ENCODE measurements around the gene CDH13. TPM values are rescaled to one million over a fixed set of nuclear protein-coding genes. Genes with fewer than 3 reads are reported as not detected.

The CDH13 gene
- total RNA-seq, 1 experiment from 2014 or later, result 0.80 TPM

GRCh38 chr16:83338941-83339340, 712.2 kb downstream of the CDH13 start:
- DNase-seq, result no peak
- H3K27me3 ChIP-seq (ENCODE audit: control insufficient read depth, insufficient read depth, low read length), result no peaks in the 10 kb centered on the region
- no peaks in the 10 kb centered on the region for H3K36me3 ChIP-seq (replicated peaks; ENCODE audit: control insufficient read depth, insufficient read depth, low read length)
- no peak overlapping the region for H3K4me3 ChIP-seq (ENCODE audit: insufficient read depth, low read depth, low read length)

DNA sequence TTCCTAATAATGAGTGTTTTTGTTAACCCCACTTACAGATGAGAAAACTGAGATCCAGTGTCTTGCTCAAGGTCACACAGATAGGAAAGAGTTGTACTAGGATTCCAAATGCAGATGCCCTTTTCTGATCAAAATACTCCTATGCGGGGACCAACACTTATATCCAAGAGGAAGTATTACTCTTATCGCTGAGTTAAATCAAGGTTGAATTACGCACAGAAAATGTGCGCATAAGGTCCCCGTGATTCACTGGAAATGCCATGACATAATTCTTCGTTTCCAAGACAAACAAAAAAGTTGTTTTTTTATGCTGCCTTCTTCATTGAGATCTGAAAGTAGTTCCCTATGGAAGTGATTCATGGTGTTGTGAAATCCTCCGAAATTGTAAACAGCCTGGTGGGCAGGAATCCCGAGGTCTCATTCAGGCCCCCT, 717.2 kb downstream of the CDH13 start:
- no peaks in the 10 kb centered on the region for H3K27me3 ChIP-seq (ENCODE audit: control insufficient read depth, insufficient read depth, low read length)
- no peak for DNase-seq
- H3K36me3 ChIP-seq (replicated peaks; ENCODE audit: control insufficient read depth, insufficient read depth, low read length), result no peaks in the 10 kb centered on the region
- no peak overlapping the region for H3K4me3 ChIP-seq (ENCODE audit: insufficient read depth, low read depth, low read length)

DNA sequence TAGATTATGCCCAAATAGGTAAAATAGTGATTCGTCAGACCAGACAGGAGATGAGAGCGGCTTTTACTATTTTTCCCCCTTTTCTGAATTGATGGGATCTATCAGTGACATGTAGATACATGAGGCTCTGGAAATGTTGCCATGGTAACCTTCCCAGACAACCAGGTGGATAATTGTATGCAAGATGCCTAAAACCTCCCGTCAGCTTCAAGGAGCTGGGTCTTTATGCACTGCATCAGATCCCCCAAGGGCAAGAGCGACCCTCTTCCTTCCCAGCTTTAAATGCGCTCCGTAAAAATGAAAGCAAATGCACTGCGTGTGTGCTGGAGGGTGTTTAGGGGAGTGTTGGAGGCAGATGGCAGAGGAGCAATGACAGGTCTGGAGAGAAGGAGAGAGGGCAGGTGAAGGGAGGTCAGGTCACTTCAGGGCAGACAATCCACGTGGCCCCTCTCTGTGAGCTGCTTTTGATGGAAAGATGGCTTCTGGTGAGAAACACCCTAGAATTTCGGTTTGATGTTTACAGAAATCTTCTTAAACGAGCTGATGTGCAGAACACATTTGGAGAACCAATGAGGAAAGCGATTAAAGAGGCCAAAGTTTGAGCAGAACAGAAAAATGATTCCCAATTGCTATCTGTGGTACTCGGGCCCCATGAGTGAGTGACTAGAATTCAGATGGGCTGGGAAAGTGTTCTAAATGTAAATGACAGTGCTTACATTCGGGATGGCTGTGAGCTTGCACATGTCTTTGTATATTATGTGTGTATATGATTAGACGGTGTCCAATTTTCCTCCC, 719.3 kb downstream of the CDH13 start:
- no peaks in the 10 kb centered on the region for H3K36me3 ChIP-seq (replicated peaks; ENCODE audit: control insufficient read depth, insufficient read depth, low read length)
- no peak for DNase-seq
- H3K27me3 ChIP-seq (ENCODE audit: control insufficient read depth, insufficient read depth, low read length), result no peaks in the 10 kb centered on the region
- H3K4me3 ChIP-seq (ENCODE audit: insufficient read depth, low read depth, low read length), result no peak overlapping the region

DNA sequence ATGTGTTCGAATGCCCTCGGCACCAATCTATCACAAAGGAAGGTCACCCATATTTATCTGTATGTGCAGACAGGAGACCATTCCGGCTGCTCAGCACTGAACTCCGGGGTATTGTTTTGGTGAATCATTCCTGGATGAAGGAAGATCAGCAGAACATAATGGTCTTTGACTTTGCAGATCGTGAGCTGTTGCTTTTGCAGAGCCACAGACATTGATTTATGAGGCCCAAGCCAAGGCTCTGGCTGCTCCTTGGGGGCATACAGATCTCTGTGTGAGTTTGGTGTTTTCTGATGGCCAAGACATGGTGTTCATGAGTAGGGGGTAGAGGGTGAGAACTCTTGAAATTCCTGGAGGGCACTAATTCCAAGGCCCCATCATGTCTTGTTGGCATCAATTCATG, 722.2 kb downstream of the CDH13 start:
- Histone ChIP-seq H3K4me3 (ENCODE audit: insufficient read depth, low read depth, low read length) (no peak overlapping the region), H3K27me3 (ENCODE audit: control insufficient read depth, insufficient read depth, low read length) (no peaks in the 10 kb centered on the region), H3K36me3 (replicated peaks; ENCODE audit: control insufficient read depth, insufficient read depth, low read length) (no peaks in the 10 kb centered on the region)
- no peak for DNase-seq

GRCh38 chr16:83350481-83350880, 723.7 kb downstream of the CDH13 start:
- Histone ChIP-seq H3K4me3 (ENCODE audit: insufficient read depth, low read depth, low read length) (no peak overlapping the region), H3K27me3 (ENCODE audit: control insufficient read depth, insufficient read depth, low read length) (no peaks in the 10 kb centered on the region), H3K36me3 (replicated peaks; ENCODE audit: control insufficient read depth, insufficient read depth, low read length) (no peaks in the 10 kb centered on the region)
- DNase-seq, result no peak

DNA sequence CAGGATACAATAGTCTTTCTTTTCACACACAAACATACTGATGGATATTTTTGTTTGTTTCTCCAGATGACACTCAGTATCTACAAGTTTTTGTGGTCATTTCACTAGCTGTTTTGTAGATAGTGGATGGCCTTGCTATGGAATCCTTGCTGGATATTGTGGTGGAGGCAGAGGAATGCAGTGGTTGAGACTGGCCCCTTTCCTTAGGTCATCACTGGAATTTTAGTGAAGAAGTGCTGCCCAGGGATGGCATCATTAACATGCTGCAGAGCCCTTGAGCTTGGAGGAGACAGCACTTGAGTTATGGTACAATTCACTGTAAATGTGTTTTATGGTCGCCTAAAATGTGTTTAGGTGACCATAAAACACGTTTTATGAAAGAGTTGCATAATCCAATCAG, 725.1 kb downstream of the CDH13 start:
- Histone ChIP-seq H3K4me3 (ENCODE audit: insufficient read depth, low read depth, low read length) (no peak overlapping the region), H3K36me3 (replicated peaks; ENCODE audit: control insufficient read depth, insufficient read depth, low read length) (no peaks in the 10 kb centered on the region), H3K27me3 (ENCODE audit: control insufficient read depth, insufficient read depth, low read length) (no peaks in the 10 kb centered on the region)
- DNase-seq, result no peak

- no peak overlapping the region for H3K4me3 ChIP-seq (ENCODE audit: insufficient read depth, low read depth, low read length)
- H3K27me3 ChIP-seq (ENCODE audit: control insufficient read depth, insufficient read depth, low read length), result no peaks in the 10 kb centered on the region
- no peak for DNase-seq
- H3K36me3 ChIP-seq (replicated peaks; ENCODE audit: control insufficient read depth, insufficient read depth, low read length), result no peaks in the 10 kb centered on the region
These were observed 726.5 kb downstream of the CDH13 start for GRCh38 chr16:83353241-83353640.

- Histone ChIP-seq H3K27me3 (ENCODE audit: control insufficient read depth, insufficient read depth, low read length) (no peaks in the 10 kb centered on the region), H3K36me3 (replicated peaks; ENCODE audit: control insufficient read depth, insufficient read depth, low read length) (no peaks in the 10 kb centered on the region), H3K4me3 (ENCODE audit: insufficient read depth, low read depth, low read length) (no peak overlapping the region)
- no peak for DNase-seq
These were observed 727.2 kb downstream of the CDH13 start for GRCh38 chr16:83354015-83354414.

GRCh38 chr16:83355570-83356218, 728.9 kb downstream of the CDH13 start:
- Histone ChIP-seq H3K27me3 (ENCODE audit: control insufficient read depth, insufficient read depth, low read length) (no peaks in the 10 kb centered on the region), H3K36me3 (replicated peaks; ENCODE audit: control insufficient read depth, insufficient read depth, low read length) (no peaks in the 10 kb centered on the region), H3K4me3 (ENCODE audit: insufficient read depth, low read depth, low read length) (no peak overlapping the region)
- DNase-seq, result no peak

GRCh38 chr16:83356266-83356665, 729.5 kb downstream of the CDH13 start:
- no peaks in the 10 kb centered on the region for H3K27me3 ChIP-seq (ENCODE audit: control insufficient read depth, insufficient read depth, low read length)
- no peak overlapping the region for H3K4me3 ChIP-seq (ENCODE audit: insufficient read depth, low read depth, low read length)
- H3K36me3 ChIP-seq (replicated peaks; ENCODE audit: control insufficient read depth, insufficient read depth, low read length), result no peaks in the 10 kb centered on the region
- peak; percentile 60 for DNase-seq

- H3K27me3 ChIP-seq (ENCODE audit: control insufficient read depth, insufficient read depth, low read length), result no peaks in the 10 kb centered on the region
- H3K36me3 ChIP-seq (replicated peaks; ENCODE audit: control insufficient read depth, insufficient read depth, low read length), result no peaks in the 10 kb centered on the region
- no peak for DNase-seq
- H3K4me3 ChIP-seq (ENCODE audit: insufficient read depth, low read depth, low read length), result no peak overlapping the region
These were observed 730.2 kb downstream of the CDH13 start for GRCh38 chr16:83356986-83357385.

DNA sequence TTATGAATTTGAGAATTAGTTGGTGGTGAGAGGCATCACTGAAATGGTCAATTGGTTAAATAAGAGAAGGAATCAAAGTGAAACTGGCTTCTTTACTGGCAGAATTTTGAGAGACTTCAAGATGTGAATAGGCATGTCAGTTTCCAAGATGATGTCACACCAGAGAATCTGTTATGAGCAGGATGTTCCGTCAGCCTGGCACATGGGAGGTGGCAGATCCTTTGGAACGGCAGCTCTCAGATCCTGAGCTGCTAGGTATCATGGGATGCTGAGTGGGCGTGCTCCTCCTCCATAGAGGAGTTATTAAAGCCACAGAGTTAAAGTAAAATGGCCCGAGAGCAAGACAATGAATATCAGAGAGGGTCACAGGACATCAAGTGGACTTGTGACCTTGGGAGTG, 736.8 kb downstream of the CDH13 start:
- no peak for DNase-seq
- H3K27me3 ChIP-seq (ENCODE audit: control insufficient read depth, insufficient read depth, low read length), result no peaks in the 10 kb centered on the region
- no peak overlapping the region for H3K4me3 ChIP-seq (ENCODE audit: insufficient read depth, low read depth, low read length)
- no peaks in the 10 kb centered on the region for H3K36me3 ChIP-seq (replicated peaks; ENCODE audit: control insufficient read depth, insufficient read depth, low read length)

GRCh38 chr16:83365166-83365565, 738.4 kb downstream of the CDH13 start:
- no peaks in the 10 kb centered on the region for H3K36me3 ChIP-seq (replicated peaks; ENCODE audit: control insufficient read depth, insufficient read depth, low read length)
- DNase-seq, result no peak
- no peaks in the 10 kb centered on the region for H3K27me3 ChIP-seq (ENCODE audit: control insufficient read depth, insufficient read depth, low read length)
- no peak overlapping the region for H3K4me3 ChIP-seq (ENCODE audit: insufficient read depth, low read depth, low read length)

DNA sequence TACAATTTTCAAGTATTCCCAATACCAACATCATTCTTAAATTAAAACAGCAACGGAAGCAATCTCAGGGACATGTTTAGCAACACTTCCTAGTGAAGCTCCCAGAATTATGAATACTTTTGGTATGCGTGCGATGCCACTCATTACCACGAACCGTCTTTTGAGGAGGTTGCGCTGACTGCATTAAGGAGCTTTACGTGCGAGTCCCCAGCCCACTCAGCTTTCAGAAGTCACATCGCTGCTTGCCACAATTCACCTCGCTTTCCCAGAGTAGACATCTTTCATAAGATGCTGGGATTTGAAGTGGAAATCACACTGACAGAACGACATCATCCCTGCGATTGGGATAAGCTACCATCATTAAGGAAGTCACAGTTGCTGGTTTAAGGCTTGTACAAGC, 739.5 kb downstream of the CDH13 start:
- Histone ChIP-seq H3K4me3 (ENCODE audit: insufficient read depth, low read depth, low read length) (no peak overlapping the region), H3K36me3 (replicated peaks; ENCODE audit: control insufficient read depth, insufficient read depth, low read length) (no peaks in the 10 kb centered on the region), H3K27me3 (ENCODE audit: control insufficient read depth, insufficient read depth, low read length) (no peaks in the 10 kb centered on the region)
- DNase-seq, result no peak

DNA sequence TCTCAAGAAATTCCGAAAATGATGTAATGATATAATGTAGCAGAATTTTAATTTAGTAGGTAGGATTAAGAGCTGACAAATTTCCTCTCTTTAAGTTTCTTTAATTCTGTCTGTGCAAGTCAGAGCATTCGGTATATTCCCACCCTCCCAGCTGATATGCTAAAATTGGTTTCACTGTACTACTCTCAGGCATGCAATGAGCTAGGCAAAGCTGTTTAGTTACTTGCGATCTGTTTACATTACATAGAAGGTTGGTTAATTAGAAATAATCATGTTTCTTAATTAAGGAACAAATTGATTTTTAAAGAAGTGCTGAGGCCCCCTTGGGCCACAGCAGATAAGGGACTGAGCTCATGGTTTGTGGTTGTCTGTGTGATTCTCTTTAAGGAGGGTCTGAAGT, 748.2 kb downstream of the CDH13 start:
- Histone ChIP-seq H3K36me3 (replicated peaks; ENCODE audit: control insufficient read depth, insufficient read depth, low read length) (no peaks in the 10 kb centered on the region), H3K27me3 (ENCODE audit: control insufficient read depth, insufficient read depth, low read length) (no peaks in the 10 kb centered on the region), H3K4me3 (ENCODE audit: insufficient read depth, low read depth, low read length) (no peak overlapping the region)
- DNase-seq, result no peak
